ENCODE measurements around the gene SCARF2. TPM values are rescaled to one million over a fixed set of nuclear protein-coding genes. Genes with fewer than 3 reads are reported as not detected.

SCARF2 gene
- polyA plus RNA-seq, 1 donor from 2014 or later = 5.0 TPM

- Histone ChIP-seq H3K9me2 (ENCODE audit: insufficient read depth, low read length) (no peaks in the 10 kb centered on the region), H3K27me3 (ENCODE audit: insufficient read depth, low read depth, low read length) (no peaks in the 10 kb centered on the region), H2AFZ (ENCODE audit: low read depth, low read length) (no peak overlapping the region), H3K4me2 (ENCODE audit: low read length) (no peak overlapping the region), H3F3A (ENCODE audit: insufficient read depth, low read length, poor library complexity, severe bottlenecking) (no peaks in the 10 kb centered on the region), H3K27ac (ENCODE audit: low read length) (no peak overlapping the region), H3K4me3 (ENCODE audit: low read length) (no peak overlapping the region), H3K79me2 (replicated peaks; ENCODE audit: insufficient read depth, low read length) (no peaks in the 10 kb centered on the region), H3K9me3 (ENCODE audit: low read length) (no peaks in the 10 kb centered on the region), H3K9ac (ENCODE audit: low read length) (no peak overlapping the region), H4K20me1 (ENCODE audit: insufficient read depth) (no peaks in the 10 kb centered on the region), H3K36me3 (ENCODE audit: insufficient read depth, low read length) (no peaks in the 10 kb centered on the region)
- TF ChIP-seq CTCF (IDR thresholded peaks at IDR 0.05; ENCODE audit: poor library complexity, severe bottlenecking) = no peak
- no peak for TF ChIP-seq TAF1 (IDR thresholded peaks at IDR 0.05; ENCODE audit: low read depth)
- TF ChIP-seq EP300 (conservative IDR thresholded peaks at IDR 0.05; ENCODE audit: poor library complexity, severe bottlenecking) = no peak
- TF ChIP-seq RAD21 (conservative IDR thresholded peaks at IDR 0.05) = no peak
These were observed 30.8 kb downstream of the SCARF2 start for GRCh38 chr22:20406686-20407408.

GRCh38 chr22:20405931-20406685 is 31.5 kb downstream of the SCARF2 start:
- H3K4me3 ChIP-seq (ENCODE audit: low read length) = no peak overlapping the region
- H3K9me3 ChIP-seq (ENCODE audit: low read length) = no peaks in the 10 kb centered on the region
- H3F3A ChIP-seq (ENCODE audit: insufficient read depth, low read length, poor library complexity, severe bottlenecking) = no peaks in the 10 kb centered on the region
- no peaks in the 10 kb centered on the region for H3K27me3 ChIP-seq (ENCODE audit: insufficient read depth, low read depth, low read length)
- H4K20me1 ChIP-seq (ENCODE audit: insufficient read depth) = no peaks in the 10 kb centered on the region
- H3K36me3 ChIP-seq (ENCODE audit: insufficient read depth, low read length) = no peaks in the 10 kb centered on the region
- no peaks in the 10 kb centered on the region for H3K9me2 ChIP-seq (ENCODE audit: insufficient read depth, low read length)
- H3K9ac ChIP-seq (ENCODE audit: low read length) = no peak overlapping the region
- TF ChIP-seq SMC3 (conservative IDR thresholded peaks at IDR 0.05; ENCODE audit: poor library complexity) = no peak
- TF ChIP-seq MXI1 (conservative IDR thresholded peaks at IDR 0.05; ENCODE audit: poor library complexity, severe bottlenecking) = no peak
- no peak for TF ChIP-seq EZH2 (IDR thresholded peaks at IDR 0.05; ENCODE audit: borderline replicate concordance, insufficient read depth, low read length, poor library complexity, severe bottlenecking)
- TF ChIP-seq CTCF (IDR thresholded peaks at IDR 0.05; ENCODE audit: poor library complexity, severe bottlenecking) = no peak
- no peak for TF ChIP-seq REST (IDR thresholded peaks at IDR 0.05; ENCODE audit: borderline replicate concordance)
- TF ChIP-seq TAF1 (IDR thresholded peaks at IDR 0.05; ENCODE audit: low read depth) = no peak
- TF ChIP-seq EP300 (conservative IDR thresholded peaks at IDR 0.05; ENCODE audit: poor library complexity, severe bottlenecking) = no peak
- no peak for TF ChIP-seq POLR2AphosphoS5 (IDR thresholded peaks at IDR 0.05)
- no peak for TF ChIP-seq RAD21 (conservative IDR thresholded peaks at IDR 0.05)
- no peak overlapping the region for H3K27ac ChIP-seq (ENCODE audit: low read length)
- H3K79me2 ChIP-seq (replicated peaks; ENCODE audit: insufficient read depth, low read length) = no peaks in the 10 kb centered on the region
- no peak overlapping the region for H3K4me2 ChIP-seq (ENCODE audit: low read length)
- no peak overlapping the region for H2AFZ ChIP-seq (ENCODE audit: low read depth, low read length)

All from neural cell (in vitro differentiated cells).